ENCODE data around the gene CNBP. TPM values are rescaled to one million over a fixed set of nuclear protein-coding genes. Genes with fewer than 3 reads are reported as not detected.

Gene CNBP
- total RNA-seq, 1 donor from 2014 or later = 314 TPM

GRCh38 chr3:129122412-129123011 lies 61.2 kb downstream of the CNBP start:
- Histone ChIP-seq H3K9me3 (no peaks in the 10 kb centered on the region), H3K36me3 (peaks cover 6% of the 10 kb centered on the region), H3K27ac (peak overlapping the region; percentile 72), H3K27me3 (no peaks in the 10 kb centered on the region), H3K4me3 (no peak overlapping the region), H3K4me1 (peaks cover 25% of the 10 kb centered on the region)
- TF ChIP-seq, protein P1, sequence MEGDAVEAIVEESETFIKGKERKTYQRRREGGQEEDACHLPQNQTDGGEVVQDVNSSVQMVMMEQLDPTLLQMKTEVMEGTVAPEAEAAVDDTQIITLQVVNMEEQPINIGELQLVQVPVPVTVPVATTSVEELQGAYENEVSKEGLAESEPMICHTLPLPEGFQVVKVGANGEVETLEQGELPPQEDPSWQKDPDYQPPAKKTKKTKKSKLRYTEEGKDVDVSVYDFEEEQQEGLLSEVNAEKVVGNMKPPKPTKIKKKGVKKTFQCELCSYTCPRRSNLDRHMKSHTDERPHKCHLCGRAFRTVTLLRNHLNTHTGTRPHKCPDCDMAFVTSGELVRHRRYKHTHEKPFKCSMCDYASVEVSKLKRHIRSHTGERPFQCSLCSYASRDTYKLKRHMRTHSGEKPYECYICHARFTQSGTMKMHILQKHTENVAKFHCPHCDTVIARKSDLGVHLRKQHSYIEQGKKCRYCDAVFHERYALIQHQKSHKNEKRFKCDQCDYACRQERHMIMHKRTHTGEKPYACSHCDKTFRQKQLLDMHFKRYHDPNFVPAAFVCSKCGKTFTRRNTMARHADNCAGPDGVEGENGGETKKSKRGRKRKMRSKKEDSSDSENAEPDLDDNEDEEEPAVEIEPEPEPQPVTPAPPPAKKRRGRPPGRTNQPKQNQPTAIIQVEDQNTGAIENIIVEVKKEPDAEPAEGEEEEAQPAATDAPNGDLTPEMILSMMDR (IDR thresholded peaks at IDR 0.05) = no peak
- ATAC-seq = no peak
- no peak for DNase-seq
- intact Hi-C loops (cut with DNase I) = no loop called here

- H3K27me3 ChIP-seq = no peaks in the 10 kb centered on the region
- H3K4me1 ChIP-seq = peaks cover 31% of the 10 kb centered on the region
- H3K4me3 ChIP-seq = peak within 1 kb of the TSS; percentile 64
- TF ChIP-seq, protein P1 (IDR thresholded peaks at IDR 0.05) = no peak
- peak; percentile 94 for DNase-seq
- H3K9me3 ChIP-seq = no peaks in the 10 kb centered on the region
- peaks cover 3% of the 10 kb centered on the region for H3K36me3 ChIP-seq
- intact Hi-C loops (cut with DNase I) = no loop called here
- ATAC-seq = peak; percentile 84
- peak within 1 kb of the TSS; percentile 89 for H3K27ac ChIP-seq
Observed at GRCh38 chr3:129121792-129122411, 61.8 kb downstream of the CNBP start, which contains the start of gene RAB43. TSS of gene RAB43 (minus strand) at chr3:129121804. CDS start at chr3:129121489, 315 bp downstream.

DNA sequence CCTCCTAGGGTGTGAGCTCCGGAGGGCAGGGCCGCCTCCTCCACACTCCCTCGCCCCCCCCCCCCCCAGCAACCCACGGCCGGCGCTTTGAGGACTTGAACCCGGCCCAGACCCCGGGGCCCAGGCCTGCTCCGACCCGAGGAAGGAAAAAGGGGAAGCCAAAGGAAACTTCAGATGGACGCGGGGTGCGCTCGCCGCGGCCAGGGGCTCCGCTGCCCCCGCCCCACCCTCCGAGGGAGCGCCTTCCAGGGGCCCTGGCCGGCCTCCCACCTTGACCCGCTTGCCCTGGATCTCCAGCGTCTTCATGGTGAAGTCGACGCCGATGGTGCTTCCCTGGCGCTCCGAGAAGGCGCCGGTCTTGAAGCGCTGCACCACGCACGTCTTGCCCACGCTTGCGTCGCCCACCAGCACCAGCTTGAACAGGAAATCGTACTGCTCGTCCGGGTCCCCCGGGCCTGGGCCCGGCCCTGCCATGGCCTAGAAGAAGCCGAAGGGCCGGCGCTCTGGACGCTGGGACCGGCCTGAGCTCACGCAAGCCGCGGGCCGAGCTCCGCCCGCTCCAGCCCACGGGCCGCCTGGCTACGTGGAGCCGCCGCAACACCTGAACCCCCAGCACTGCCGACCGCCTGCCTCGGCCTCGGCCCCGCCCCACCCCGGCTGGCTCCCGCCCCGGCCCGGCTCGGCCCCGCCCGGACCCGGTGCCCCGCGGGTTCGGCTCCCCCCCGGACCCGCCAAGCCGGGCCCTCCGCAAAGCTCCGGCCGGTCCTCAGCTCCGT lies 62.5 kb downstream of the CNBP start:
- H3K4me1 ChIP-seq = peaks cover 38% of the 10 kb centered on the region

DNA sequence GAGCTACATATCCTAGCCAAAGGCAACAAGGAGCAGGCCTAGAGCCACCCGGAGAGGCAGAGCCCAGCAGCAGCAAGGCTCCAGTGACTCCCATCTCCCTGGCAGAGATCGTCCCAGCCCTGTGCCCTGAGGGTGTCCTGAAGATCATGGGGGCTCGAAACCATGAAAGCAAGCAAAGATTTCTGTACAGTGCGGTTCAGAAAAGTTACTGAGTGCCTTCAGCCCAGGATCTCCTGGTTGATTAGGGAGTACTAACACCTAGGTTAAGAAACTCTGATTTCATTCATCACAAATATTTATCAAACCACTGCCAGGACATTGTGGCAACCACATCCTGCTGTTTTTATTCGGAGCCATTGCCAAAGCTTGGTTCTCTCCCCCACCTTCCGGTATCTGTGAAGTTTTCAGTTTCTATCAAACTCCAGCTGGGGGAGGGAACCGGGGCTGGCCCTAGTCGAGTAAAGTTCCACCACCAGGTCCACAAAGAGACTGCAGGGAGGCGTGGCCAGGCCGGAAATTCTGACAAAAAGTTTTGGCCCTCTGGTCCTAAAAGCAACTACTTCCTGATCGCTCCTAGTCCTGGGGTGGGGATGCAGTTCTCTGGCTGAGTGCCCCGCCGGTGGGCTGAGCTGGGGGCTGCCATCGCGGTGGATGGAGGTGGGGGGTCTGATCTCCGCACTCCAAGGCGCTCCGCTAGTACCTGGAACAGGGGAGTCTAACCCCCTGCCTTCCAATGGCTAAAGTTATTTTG lies 63.3 kb downstream of the CNBP start:
- TF ChIP-seq, protein P1 (IDR thresholded peaks at IDR 0.05) = peak; percentile 36
- H3K9me3 ChIP-seq = no peaks in the 10 kb centered on the region
- H3K27ac ChIP-seq = peak overlapping the region; percentile 89
- H3K36me3 ChIP-seq = peaks cover under 1% of the 10 kb centered on the region
- H3K4me3 ChIP-seq = peak overlapping the region; percentile 64
- peak; percentile 93 for DNase-seq
- intact Hi-C loops (cut with DNase I) = no loop called here
- peaks cover 46% of the 10 kb centered on the region for H3K4me1 ChIP-seq
- no peaks in the 10 kb centered on the region for H3K27me3 ChIP-seq
- peak; percentile 70 for ATAC-seq

More for the DNA sequence above, 62.5 kb downstream of the CNBP start:
- no peaks in the 10 kb centered on the region for H3K27me3 ChIP-seq
- TF ChIP-seq, protein P1 (IDR thresholded peaks at IDR 0.05) = no peak
- no peaks in the 10 kb centered on the region for H3K9me3 ChIP-seq
- DNase-seq = no peak
- H3K4me3 ChIP-seq = peak overlapping the region; percentile 64
- ATAC-seq = peak; percentile 79
- intact Hi-C loops (cut with DNase I) = no loop called here
- H3K36me3 ChIP-seq = no peaks in the 10 kb centered on the region
- H3K27ac ChIP-seq = peak overlapping the region; percentile 89

GRCh38 chr3:129119365-129120100 lies 64.2 kb downstream of the CNBP start:
- intact Hi-C loops (cut with DNase I) = no loop called here
- no peaks in the 10 kb centered on the region for H3K27me3 ChIP-seq
- H3K9me3 ChIP-seq = no peaks in the 10 kb centered on the region
- H3K27ac ChIP-seq = peak overlapping the region; percentile 89
- H3K4me1 ChIP-seq = peaks cover 49% of the 10 kb centered on the region
- TF ChIP-seq, protein P1 (IDR thresholded peaks at IDR 0.05) = no peak
- ATAC-seq (no peak), DNase-seq (no peak)
- H3K4me3 ChIP-seq = peak overlapping the region; percentile 64
- H3K36me3 ChIP-seq = peaks cover 9% of the 10 kb centered on the region

All from upper lobe of right lung (tissue), 1 donor.